GM13976 (cell line): ENCODE data around the gene FAM3C.

Source experiments
- DNase-seq: peaks from one replicate; pipeline ENCODE4 v3.0.0; 2012; ENCODE audit warnings: low spot score
- CTCF ChIP-seq: IDR thresholded peaks from 2 replicates; pipeline ENCODE4 v1.5.1; 2012; ENCODE audit warnings: borderline replicate concordance, mild to moderate bottlenecking; ENCODE audit not compliant: insufficient read depth; ENCODE audit errors: extremely low read depth, missing control alignments, control extremely low read depth
- in situ Hi-C: fragments of 300-500 bp; cut with MboI; formaldehyde crosslinking; loops from one replicate; pipeline ENCODE4 v1.12.0; 2022; ENCODE audit warnings: low sequenced_read_pairs, mixed read lengths, inconsistent platforms; ENCODE audit not compliant: unreplicated experiment

The FAM3C gene

GRCh38 chr7:121300685-121301420, 95.3 kb downstream of the FAM3C start:
- in situ Hi-C loops: no loop called here
- no peak for DNase-seq
- TF ChIP-seq CTCF: no peak
